Measurements from ENCODE around the gene APC2. TPM values are rescaled to one million over a fixed set of nuclear protein-coding genes. Genes with fewer than 3 reads are reported as not detected.

The APC2 gene
- total RNA-seq, 1 experiment from 2014 or later: 0.68 TPM

DNA sequence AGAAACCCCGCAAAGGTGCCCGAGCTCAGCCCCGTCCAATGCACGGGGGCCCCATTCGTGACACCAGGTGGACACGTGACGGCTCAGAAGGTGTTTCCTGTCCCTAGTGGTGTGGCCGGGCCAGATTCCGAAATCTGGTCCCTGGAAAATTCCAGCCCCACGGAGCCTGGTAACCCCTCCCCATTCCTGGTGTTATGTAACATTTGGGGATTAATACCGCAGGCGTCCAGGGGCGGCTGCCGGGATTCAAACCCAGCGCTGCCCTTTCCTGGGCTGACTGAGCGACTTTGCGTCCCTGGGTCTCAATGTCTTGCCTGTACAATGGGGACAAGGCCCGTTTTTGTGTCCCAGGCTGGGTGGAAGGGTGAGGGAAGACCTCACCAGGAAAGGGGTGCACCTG lies 72.9 kb downstream of the APC2 start:
- H3K4me1 Mint-ChIP-seq: peaks cover 6 to 7% of the 10 kb centered on the region in 2 experiments; a peak in 3 of 4 replicates
- H3K27me3 Mint-ChIP-seq (ENCODE audit: low read depth): peaks cover 87% of the 10 kb centered on the region
- H3T11ph ChIP-seq (ENCODE audit: low read length): no peak overlapping the region

More for the DNA sequence above, 72.9 kb downstream of the APC2 start:
- H3K27ac ChIP-seq (ENCODE audit: insufficient read length, low read depth, low read length): no peak overlapping the region
- no peak overlapping the region for H2BK12ac ChIP-seq (ENCODE audit: insufficient read length, low read depth, low read length)
- no peak overlapping the region for H2AK5ac ChIP-seq (ENCODE audit: insufficient read length, low read length)
- H3K23ac ChIP-seq (ENCODE audit: insufficient read length, low read depth, low read length): no peak overlapping the region
- Mint-ChIP-seq H3K9me3 (peaks cover 0 to 6% of the 10 kb centered on the region in 2 experiments; a peak in 3 of 5 replicates), H3K27ac (no peak overlapping the region; a peak in 1 of 7 replicates), H3K36me3 (ENCODE audit: insufficient read depth in 1 of 3, low read depth in 3 of 3) (no peaks in the 10 kb centered on the region), H3K4me3 (peak overlapping the region in 1 of 2 experiments; percentile 32; a peak in 1 of 5 replicates)
- no peak overlapping the region for H3K14ac ChIP-seq (ENCODE audit: insufficient read depth, low read length)
- peaks cover 3% of the 10 kb centered on the region for H4K20me1 ChIP-seq (ENCODE audit: control insufficient read depth, insufficient read depth, insufficient read length)
- no peak overlapping the region for H2BK15ac ChIP-seq (ENCODE audit: low read depth, low read length)
- no peak overlapping the region for H3K56ac ChIP-seq (ENCODE audit: insufficient read length, low read depth, low read length)
- H3K4me1 ChIP-seq (ENCODE audit: insufficient read depth, low read length): no peaks in the 10 kb centered on the region
- DNase-seq: no peak
- H3K4me2 ChIP-seq (ENCODE audit: insufficient read depth, insufficient read length, low read length): no peak overlapping the region
- H3K23me2 ChIP-seq (ENCODE audit: insufficient read length, low read depth, low read length, poor library complexity, severe bottlenecking): peaks cover 2% of the 10 kb centered on the region
- no peak for TF ChIP-seq CTCF (conservative IDR thresholded peaks at IDR 0.05)
- H2BK120ac ChIP-seq (ENCODE audit: low read depth, low read length, poor library complexity, severe bottlenecking): no peak overlapping the region
- no peak overlapping the region for H4K8ac ChIP-seq (replicated peaks; ENCODE audit: insufficient read length, low read depth, low read length)
- H3K79me2 ChIP-seq (ENCODE audit: insufficient read depth, low read length): no peaks in the 10 kb centered on the region
- H4K91ac ChIP-seq (ENCODE audit: insufficient read length, low read depth, low read length): no peak overlapping the region
- H3K9me3 ChIP-seq (ENCODE audit: control insufficient read depth, low read depth, low read length): no peaks in the 10 kb centered on the region
- H3K79me1 ChIP-seq (ENCODE audit: insufficient read depth, low read depth, low read length, poor library complexity, severe bottlenecking): no peaks in the 10 kb centered on the region
- H2AFZ ChIP-seq (ENCODE audit: low read length): no peak overlapping the region
- H3K27me3 ChIP-seq (ENCODE audit: insufficient read depth, low read length): peaks cover 16% of the 10 kb centered on the region; the same call in 1 of the 2 replicates
- no peak overlapping the region for H3K4ac ChIP-seq (ENCODE audit: low read depth, low read length)
- H4K5ac ChIP-seq (ENCODE audit: insufficient read length, low read depth, low read length): no peak overlapping the region
- no peak overlapping the region for H3K18ac ChIP-seq (ENCODE audit: insufficient read length, low read depth, low read length)
- H3K9ac ChIP-seq (ENCODE audit: extremely low read depth, insufficient read length, low read length): no peak overlapping the region
- H2BK20ac ChIP-seq (ENCODE audit: low read depth, low read length, poor library complexity, severe bottlenecking): no peak overlapping the region
- H2BK5ac ChIP-seq (ENCODE audit: insufficient read length, low read length): no peak overlapping the region
- no CpG with 5 or more reads among the region's 18 CpGs for WGBS (ENCODE audit: extremely low coverage, insufficient read length, low lambda C conversion rate)

Other genes with a start within 250 kb of the APC2 start
- 74.3 and 75.5 TPM in 2 replicates for gene STK11, start 244.3 kb upstream of the APC2 start, total RNA-seq (2021)
- 25.6 and 28.4 TPM in 2 replicates for gene CBARP, start 212.1 kb upstream of the APC2 start, total RNA-seq (2021)
- gene ATP5F1D, start 208.4 kb upstream of the APC2 start, total RNA-seq (2021): 179 and 191 TPM in 2 replicates
- gene MIDN, start 201.5 kb upstream of the APC2 start, total RNA-seq (2021): 286 and 300 TPM in 2 replicates
- gene CIRBP, start 180.8 kb upstream of the APC2 start, total RNA-seq (2021): 249 and 263 TPM in 2 replicates
- 56.4 and 63.0 TPM in 2 replicates for gene FAM174C, start 174.6 kb upstream of the APC2 start, total RNA-seq (2021)
- gene EFNA2, start 164.2 kb upstream of the APC2 start, total RNA-seq (2021): 14.3 TPM in 2 replicates
- gene NDUFS7, start 66.2 kb upstream of the APC2 start, total RNA-seq (2021): 83.7 and 83.9 TPM in 2 replicates
- gene GAMT, start 48.6 kb upstream of the APC2 start, total RNA-seq (2021): 26.6 and 27.4 TPM in 2 replicates
- 255 and 265 TPM in 2 replicates for gene DAZAP1, start 42.5 kb upstream of the APC2 start, total RNA-seq (2021)
- 1,628 and 1,677 TPM in 2 replicates for gene RPS15, start 11.7 kb upstream of the APC2 start, total RNA-seq (2021)
- gene C19orf25, start 29.1 kb downstream of the APC2 start, total RNA-seq (2021): 30.3 and 36.8 TPM in 2 replicates
- 5.8 and 9.1 TPM in 2 replicates for gene PCSK4, start 40.2 kb downstream of the APC2 start, total RNA-seq (2021)
- 10.4 and 10.5 TPM in 2 replicates for gene REEP6, start 41.1 kb downstream of the APC2 start, total RNA-seq (2021)
- 1.4 and 1.5 TPM in 2 replicates for gene ADAMTSL5, start 62.9 kb downstream of the APC2 start, total RNA-seq (2021)
- gene PLK5, start 74.0 kb downstream of the APC2 start, total RNA-seq (2021): 0.50 and 0.57 TPM in 2 replicates
- gene MEX3D, start 118.2 kb downstream of the APC2 start, total RNA-seq (2021): 70.4 and 75.9 TPM in 2 replicates
- 126 and 128 TPM in 2 replicates for gene MBD3, start 142.7 kb downstream of the APC2 start, total RNA-seq (2021)
- gene UQCR11, start 155.3 kb downstream of the APC2 start, total RNA-seq (2021): 166 and 174 TPM in 2 replicates
- 304 TPM in 2 replicates for gene TCF3, start 202.5 kb downstream of the APC2 start, total RNA-seq (2021)